ENCODE results near the gene ANP32E. TPM values are rescaled to one million over a fixed set of nuclear protein-coding genes. Genes with fewer than 3 reads are reported as not detected.
"Not testable (repeated sequence)": the region's sequence is repeated elsewhere in the genome, so short reads cannot be mapped to it uniquely, and the experiment has no call there.

Gene ANP32E
- total and polyA plus RNA-seq, 9 of the 15 experiments (the other 6 are each of a cell fraction or from before 2014, with no cell fraction given): 60.4 to 197 (median 104) TPM

DNA sequence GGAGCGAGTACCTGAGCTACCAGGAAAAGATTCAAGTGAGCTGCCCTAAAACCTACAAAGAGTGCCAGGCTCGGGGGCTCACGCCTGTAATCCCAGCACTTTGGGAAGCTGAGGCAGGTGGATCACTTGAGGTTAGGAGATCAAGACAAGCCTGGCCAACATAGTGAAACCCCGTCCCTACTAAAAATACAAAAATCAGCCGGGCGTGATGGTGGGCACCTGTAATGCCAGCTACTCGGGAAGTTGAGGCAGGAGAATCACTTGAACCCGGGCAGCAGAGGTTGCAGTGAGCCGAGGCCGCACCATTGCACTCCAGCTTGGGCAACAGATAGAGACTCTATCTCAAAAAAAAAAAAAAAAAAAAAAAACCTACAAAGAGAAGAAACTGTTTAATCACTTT, 3.0 kb downstream of the ANP32E start:
- POLR2A ChIA-PET: interaction anchor here (0.9 to 2.2 kb wide), 5 partner anchors 8 to 71 kb away, joined by 3 to 9 read pairs (median 7); no protein-coding TSS in a partner anchor
- H3K36me3 ChIP-seq (ENCODE audit: control insufficient read depth, insufficient read depth, low read length): peaks cover 41% of the 10 kb centered on the region
- H3K4me2 ChIP-seq (ENCODE audit: insufficient read depth, low read length); H3K4me3 ChIP-seq; in situ Hi-C loops (cut with MboI); intact Hi-C loops (cut with micrococcal nuclease); H4K20me1 ChIP-seq (replicated peaks; ENCODE audit: control insufficient read depth, insufficient read depth, low read length); FAIRE-seq; ATAC-seq; DNase-seq (ENCODE audit: extremely low read depth in 1 of 4, low spot score in 3 of 4); H3K27ac ChIP-seq (ENCODE audit: extremely low read depth, low read depth, low read length); H3K27me3 ChIP-seq (ENCODE audit: control insufficient read depth in 2 of 2, insufficient read depth in 2 of 2, low read length in 2 of 2); BruUV-seq (replicated peaks); H3K9me1 ChIP-seq (ENCODE audit: control insufficient read depth, insufficient read depth, low read length); H3K9me3 ChIP-seq (replicated peaks; ENCODE audit: control insufficient read depth, insufficient read depth, low read depth, low read length); H2AFZ ChIP-seq (ENCODE audit: low read depth, low read length); CTCF ChIA-PET (ENCODE audit: low intra/inter-chr PET ratio): not testable (repeated sequence)
- WGBS (ENCODE audit: insufficient coverage, low coverage, missing lambda C conversion rate): 64% methylated on average over 10 of the region's 10 CpGs
- peak overlapping the region in 1 of 2 experiments; percentile 97; a peak in 1 of 4 replicates for H3K9ac ChIP-seq (ENCODE audit: insufficient read depth in 1 of 2, low read depth in 2 of 2, low read length in 2 of 2)
- H3K79me2 ChIP-seq (ENCODE audit: control insufficient read depth, insufficient read depth, low read length): peaks cover 64% of the 10 kb centered on the region
- peaks cover 13 to 16% of the 10 kb centered on the region in 2 experiments; a peak in 4 of 5 replicates for H3K4me1 ChIP-seq (replicated peaks in 1 of 2; ENCODE audit: control insufficient read depth in 2 of 2, insufficient read depth in 2 of 2, low read length in 2 of 2)

DNA sequence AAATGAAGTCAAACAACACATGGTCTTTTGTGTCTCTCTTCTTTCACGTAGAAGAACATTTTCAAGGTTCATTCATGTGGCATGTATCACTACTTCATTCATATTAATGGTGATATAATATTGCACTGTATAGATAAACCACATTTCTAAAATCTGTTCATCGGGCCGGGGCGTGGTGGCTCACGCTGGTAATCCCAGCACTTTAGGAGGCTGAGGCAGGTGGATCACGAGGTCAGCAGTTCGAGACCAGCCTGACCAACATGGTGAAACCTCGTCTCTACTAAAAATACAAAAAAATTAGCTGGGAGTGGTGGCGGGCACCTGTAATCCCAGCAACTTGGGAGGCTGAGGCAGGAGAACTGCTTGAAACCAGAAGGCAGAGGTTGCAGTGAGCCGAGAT, 7.7 kb downstream of the ANP32E start:
- H3K27ac ChIP-seq (ENCODE audit: extremely low read depth, low read depth, low read length); H3K4me2 ChIP-seq (ENCODE audit: insufficient read depth, low read length); H2AFZ ChIP-seq (ENCODE audit: low read depth, low read length); H3K9ac ChIP-seq (ENCODE audit: insufficient read depth in 1 of 2, low read depth in 2 of 2, low read length in 2 of 2); CTCF ChIA-PET (ENCODE audit: low intra/inter-chr PET ratio); in situ Hi-C loops (cut with MboI); FAIRE-seq; H3K9me1 ChIP-seq (ENCODE audit: control insufficient read depth, insufficient read depth, low read length); DNase-seq (ENCODE audit: extremely low read depth in 1 of 4, low spot score in 3 of 4); ATAC-seq; H3K27me3 ChIP-seq (ENCODE audit: control insufficient read depth in 2 of 2, insufficient read depth in 2 of 2, low read length in 2 of 2); H3K4me1 ChIP-seq (replicated peaks in 1 of 2; ENCODE audit: control insufficient read depth in 2 of 2, insufficient read depth in 2 of 2, low read length in 2 of 2); intact Hi-C loops (cut with micrococcal nuclease); H3K9me3 ChIP-seq (replicated peaks; ENCODE audit: control insufficient read depth, insufficient read depth, low read depth, low read length); H3K4me3 ChIP-seq; H4K20me1 ChIP-seq (replicated peaks; ENCODE audit: control insufficient read depth, insufficient read depth, low read length); BruUV-seq (replicated peaks): not testable (repeated sequence)
- POLR2A ChIA-PET: interaction anchor here (1.4 kb wide), 1 partner anchor 21 kb away, joined by 8 read pairs; no protein-coding TSS in a partner anchor
- peaks cover 78% of the 10 kb centered on the region for H3K36me3 ChIP-seq (ENCODE audit: control insufficient read depth, insufficient read depth, low read length)
- peaks cover 31% of the 10 kb centered on the region for H3K79me2 ChIP-seq (ENCODE audit: control insufficient read depth, insufficient read depth, low read length)
- 0 out of 2 replicates have a peak, but pooled peaks have one; percentile 28 for TF ChIP-seq POLR2A (conservative IDR thresholded peaks at IDR 0.05)
- WGBS (ENCODE audit: insufficient coverage, low coverage, missing lambda C conversion rate): 96% methylated on average over 10 of the region's 10 CpGs

All from K562 (cell line).